RWPE2 (cell line): ENCODE measurements around the gene ARHGAP26.

Experiments used
- ATAC-seq: fragments of 200-7000 bp; cut with Tn5 transposase; 3 replicates; pipeline ENCODE4 v1.9.1; 2021; ENCODE audit warnings: low read depth
- DNase-seq: peaks from one replicate; pipeline ENCODE4 v3.0.0-alpha.2; 2020; ENCODE audit warnings: low spot score
- H3K27ac ChIP-seq: fragments of 450-650 bp; 2 replicates; pipeline ENCODE4 v1.5.1; 2017; ENCODE audit warnings: mild to moderate bottlenecking; ENCODE audit not compliant: poor library complexity, severe bottlenecking
- H3K27me3 ChIP-seq: fragments of 250-450 bp; sonication (Bioruptor Pico); 2 replicates; pipeline ENCODE4 v1.5.1; 2021; ENCODE audit warnings: mild to moderate bottlenecking, moderate library complexity; ENCODE audit not compliant: insufficient read depth, poor library complexity, severe bottlenecking
- H3K36me3 ChIP-seq: fragments of 250-450 bp; sonication (Bioruptor Pico); 2 replicates; pipeline ENCODE4 v1.5.1; 2020; ENCODE audit warnings: low read depth, mild to moderate bottlenecking, moderate library complexity
- H3K4me1 ChIP-seq: fragments of 250-450 bp; sonication (Bioruptor Pico); 2 replicates; pipeline ENCODE4 v1.5.1; 2021; ENCODE audit warnings: mild to moderate bottlenecking, moderate library complexity; ENCODE audit not compliant: insufficient read depth, poor library complexity, severe bottlenecking
- H3K4me3 ChIP-seq: fragments of 250-450 bp; sonication (Bioruptor Pico); 2 replicates; pipeline ENCODE4 v1.5.1; 2021; ENCODE audit warnings: mild to moderate bottlenecking, moderate library complexity; ENCODE audit not compliant: severe bottlenecking
- H3K9me3 ChIP-seq: fragments of 250-450 bp; sonication (Bioruptor Pico); 2 replicates; pipeline ENCODE4 v1.5.1; 2021; ENCODE audit warnings: mild to moderate bottlenecking, moderate library complexity; ENCODE audit not compliant: severe bottlenecking
- CTCF ChIP-seq: fragments of 450-650 bp; IDR thresholded peaks from one replicate; pipeline ENCODE4 v1.5.1; 2017; ENCODE audit warnings: mild to moderate bottlenecking, moderate library complexity; ENCODE audit not compliant: poor library complexity, severe bottlenecking

Gene ARHGAP26

DNA sequence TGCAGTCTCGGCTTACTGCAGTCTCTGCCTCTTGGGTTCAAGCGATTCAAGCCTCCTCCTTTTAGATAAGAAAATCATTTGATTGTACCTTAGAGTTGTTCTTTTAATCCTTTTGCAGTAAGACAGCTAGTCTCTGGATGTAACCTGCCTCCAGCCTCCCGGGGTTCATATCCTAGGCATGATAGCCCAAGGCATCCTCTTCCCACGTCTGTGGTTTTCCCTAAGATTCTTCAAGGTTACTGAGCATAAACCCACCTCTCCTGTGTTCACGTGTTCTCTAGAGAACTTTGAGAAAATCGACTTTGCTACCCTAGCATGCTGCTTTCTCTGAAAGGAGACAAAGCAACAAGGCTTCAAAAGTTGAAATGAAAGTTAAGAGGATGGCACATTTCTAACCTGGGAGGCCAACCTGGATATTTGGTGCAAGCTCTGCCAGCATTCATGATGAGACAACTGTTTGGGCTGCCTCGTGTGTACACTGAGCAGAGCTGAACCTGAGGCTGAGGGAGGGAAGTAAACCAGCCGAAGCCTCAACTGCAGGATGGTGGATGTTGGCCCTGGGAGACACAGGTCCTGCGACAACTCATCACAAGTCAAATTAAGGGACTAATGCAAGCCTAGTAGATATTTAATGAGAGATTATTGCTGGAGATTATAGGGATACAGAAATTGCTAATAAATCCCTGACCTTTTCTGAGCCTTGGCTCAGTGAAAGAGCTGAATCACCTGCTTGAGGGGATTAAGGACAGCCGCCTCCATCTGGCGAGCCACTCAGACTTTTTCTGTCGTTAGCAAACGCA is 261.8 kb downstream of the ARHGAP26 start:
- ATAC-seq (no peak), DNase-seq (no peak)
- no peak overlapping the region for H3K4me3 ChIP-seq
- H3K4me1 ChIP-seq: peaks cover 21% of the 10 kb centered on the region
- no peak for TF ChIP-seq CTCF
- no peaks in the 10 kb centered on the region for H3K9me3 ChIP-seq
- H3K27ac ChIP-seq: no peak overlapping the region
- no peaks in the 10 kb centered on the region for H3K27me3 ChIP-seq
- no peaks in the 10 kb centered on the region for H3K36me3 ChIP-seq

GRCh38 chr5:143032581-143032836 is 262.3 kb downstream of the ARHGAP26 start:
- no peak for DNase-seq

GRCh38 chr5:143033535-143034250 is 263.5 kb downstream of the ARHGAP26 start:
- peak; percentile 96 for ATAC-seq
- no peak for DNase-seq
- Histone ChIP-seq H3K27ac (peak overlapping the region; percentile 66), H3K9me3 (no peaks in the 10 kb centered on the region), H3K4me1 (peaks cover 27% of the 10 kb centered on the region), H3K36me3 (no peaks in the 10 kb centered on the region), H3K27me3 (no peaks in the 10 kb centered on the region), H3K4me3 (no peak overlapping the region)
- TF ChIP-seq CTCF: no peak

More at GRCh38 chr5:143032581-143032836, 262.3 kb downstream of the ARHGAP26 start:
- Histone ChIP-seq H3K27ac (no peak overlapping the region), H3K4me1 (peaks cover 26% of the 10 kb centered on the region), H3K27me3 (no peaks in the 10 kb centered on the region), H3K4me3 (no peak overlapping the region), H3K9me3 (no peaks in the 10 kb centered on the region), H3K36me3 (no peaks in the 10 kb centered on the region)
- no peak for TF ChIP-seq CTCF
- no peak for ATAC-seq

GRCh38 chr5:143036146-143036927 is 266.2 kb downstream of the ARHGAP26 start:
- Histone ChIP-seq H3K4me3 (no peak overlapping the region), H3K27me3 (no peaks in the 10 kb centered on the region), H3K27ac (no peak overlapping the region), H3K9me3 (no peaks in the 10 kb centered on the region), H3K4me1 (peaks cover 38% of the 10 kb centered on the region), H3K36me3 (no peaks in the 10 kb centered on the region)
- no peak for DNase-seq
- TF ChIP-seq CTCF: no peak
- ATAC-seq: no peak
